HepG2 (cell line): ENCODE measurements around the gene GALNT18. TPM values are rescaled to one million over a fixed set of nuclear protein-coding genes. Genes with fewer than 3 reads are reported as not detected.

Experiments
- ATAC-seq: fragments of 200-7000 bp; cut with Tn5 transposase; 3 replicates; pipeline ENCODE4 v1.9.1; 2020; ENCODE audit warnings: mild to moderate bottlenecking, moderate library complexity
- BruUV-seq: library from RNA; stranded (reverse); fragments of 400-500 nt; replicated peaks from 2 replicates; lab custom pipeline; 2021; lab: Mats Ljungman, UMichigan
- CTCF ChIA-PET: fragments of 300-600 bp; formaldehyde crosslinking; extraction: SDS; loops from one replicate; lab custom pipeline; 2021; ENCODE audit warnings: low total read pairs, inconsistent platforms, low intra/inter-chr PET ratio; lab: Yijun Ruan, JAX
- POLR2A ChIA-PET: fragments of 350-600 bp; sonication (Branson Sonifier 250); formaldehyde crosslinking; loops from one replicate; lab custom pipeline; 2020; ENCODE audit warnings: antibody characterized with exemption, inconsistent platforms; lab: Yijun Ruan, JAX
- DNase-seq: peaks from one replicate; pipeline ENCODE4 v3.0.0-alpha.2; 2015; ENCODE audit warnings: low spot score
- FAIRE-seq: peaks from 3 replicates; lab custom pipeline; 2011; peaks lifted over from hg19 to GRCh38; lab: Jason Lieb, UNC
- H2AFZ ChIP-seq: one replicate; pipeline ENCODE4 v1.6.1; 2011; ENCODE audit warnings: low read length, inconsistent platforms
- H3K27ac ChIP-seq: fragments of 300-600 bp; 3 replicates; pipeline ENCODE4 v1.8.0; 2011; ENCODE audit warnings: mixed run types, mild to moderate bottlenecking, mixed read lengths, low read length, inconsistent platforms; ENCODE audit not compliant: insufficient read depth; ENCODE audit errors: extremely low read length
- H3K27me3 ChIP-seq, 2 experiments: fragments of 200-600 bp in 1 of 2; 2 replicates in 1 of 2; 3 replicates in 1 of 2; pipeline versions ENCODE4 v1.6.0 to v1.8.0; 2011; ENCODE audit warnings: low read length in 2 of 2, mild to moderate bottlenecking in 2 of 2, moderate library complexity in 2 of 2, inconsistent platforms in 1 of 2; ENCODE audit not compliant: insufficient read depth in 2 of 2, control insufficient read depth in 1 of 2
- H3K36me3 ChIP-seq, 2 experiments: fragments of 200-600 bp in 1 of 2; replicated peaks in 1 of 2; 2 replicates in 1 of 2; 3 replicates in 1 of 2; pipeline versions ENCODE4 v1.5.1 to v1.8.0; 2011; ENCODE audit warnings: low read length in 2 of 2, inconsistent platforms in 1 of 2; ENCODE audit not compliant: insufficient read depth in 2 of 2, control insufficient read depth in 1 of 2
- H3K4me1 ChIP-seq: 2 replicates; pipeline ENCODE4 v1.5.1; 2012; ENCODE audit warnings: low read length, inconsistent platforms; ENCODE audit not compliant: insufficient read depth
- H3K4me2 ChIP-seq: 2 replicates; pipeline ENCODE4 v1.6.0; 2011; ENCODE audit warnings: low read depth, low read length, inconsistent platforms
- H3K4me3 ChIP-seq, 3 experiments: fragments of 200-600 bp in 1 of 3; sonication (generic), shearing (Covaris generic) in 1 of 3; replicated peaks in 1 of 3; 2 replicates each; pipeline ENCODE4 v1.5.1; 2011 to 2016; ENCODE audit warnings: low read length in 3 of 3, inconsistent platforms in 2 of 3, low read depth in 2 of 3, mild to moderate bottlenecking in 2 of 3, control low read depth in 1 of 3, mixed read lengths in 1 of 3; ENCODE audit not compliant: insufficient read depth in 1 of 3
- H3K79me2 ChIP-seq: one replicate; pipeline ENCODE4 v1.6.1; 2011; ENCODE audit warnings: low read length, inconsistent platforms; ENCODE audit not compliant: insufficient read depth
- H3K9ac ChIP-seq: 2 replicates; pipeline ENCODE4 v1.6.0; 2011; ENCODE audit warnings: mild to moderate bottlenecking, low read depth, low read length, inconsistent platforms; ENCODE audit not compliant: insufficient read depth
- H3K9me3 ChIP-seq: 2 replicates; pipeline ENCODE4 v1.5.1; 2012; ENCODE audit warnings: mild to moderate bottlenecking, low read length
- H4K20me1 ChIP-seq: 2 replicates; pipeline ENCODE4 v1.6.0; 2011; ENCODE audit warnings: inconsistent platforms, mild to moderate bottlenecking, low read length, moderate library complexity; ENCODE audit not compliant: insufficient read depth
- GATAD2A ChIP-seq: IDR thresholded peaks from 2 replicates; pipeline ENCODE4 v1.6.1; 2016
- MED13 ChIP-seq: sonication (generic); formaldehyde crosslinking; IDR thresholded peaks from 2 replicates; pipeline ENCODE4 v1.5.0; 2020; ENCODE audit warnings: missing genetic modification reagents
- RAD21 ChIP-seq: fragments of 450-650 bp; formaldehyde crosslinking; IDR thresholded peaks from 2 replicates; pipeline ENCODE4 v1.5.0; 2020; ENCODE audit warnings: mild to moderate bottlenecking
- SP2 ChIP-seq: sonication (generic); formaldehyde crosslinking; IDR thresholded peaks from 2 replicates; pipeline ENCODE4 v1.5.1; 2020; ENCODE audit warnings: mild to moderate bottlenecking, missing genetic modification reagents
- SRSF1 ChIP-seq: fragments of 200-400 bp; formaldehyde crosslinking; optimal IDR thresholded peaks from 2 replicates; pipeline ENCODE3; 2017; ENCODE audit warnings: mild to moderate bottlenecking, low read depth, low read length, moderate library complexity
- XRCC5 ChIP-seq: fragments of 200-400 bp; formaldehyde crosslinking; optimal IDR thresholded peaks from 2 replicates; pipeline ENCODE3; 2017; ENCODE audit warnings: mild to moderate bottlenecking, low read length
- ZFP90 ChIP-seq: sonication (generic); formaldehyde crosslinking; IDR thresholded peaks from 2 replicates; pipeline ENCODE4 v1.8.0; 2022; ENCODE audit warnings: missing genetic modification reagents, mild to moderate bottlenecking, inconsistent platforms, borderline replicate concordance
- WGBS: methylation state at CpG from one replicate; pipeline ENCODE4 v1.1.6; 2017; ENCODE audit warnings: low lambda C conversion rate; 5-methylcytosine and 5-hydroxymethylcytosine counted together
- in situ Hi-C: cut with HindIII; loops from 2 replicates; pipeline ENCODE4 v1.10.0; 2017; ENCODE audit warnings: low pct_unique_long_range_greater_than_20kb; ENCODE audit not compliant: extremely low pct_ligation_motif_present
- intact Hi-C: fragments of 100-400 bp; cut with micrococcal nuclease; formaldehyde crosslinking; loops from one replicate; pipeline ENCODE4 v1.10.0; 2022; ENCODE audit not compliant: unreplicated experiment
- polyA plus RNA-seq, 8 experiments: library from polyadenylated mRNA; depleted of rRNA in 3 of 8; stranded (reverse) in 7 of 8; unstranded in 1 of 8; fragments of >200 nt; fragmentation: Illumina TruSeq in 4 of 8; extraction: Trizol in 4 of 8; gene quantifications; 2 replicates each; pipeline versions ENCODE4 v1.2.1 to v1.2.3, GENCODE V29; 2011 to 2016; ENCODE audit warnings: low read depth in 4 of 8, missing spikeins in 1 of 8, mixed read lengths in 1 of 8; ENCODE audit not compliant: insufficient read depth in 1 of 8
- total RNA-seq, 5 experiments: library from RNA; depleted of rRNA; stranded (reverse); fragments of >200 nt; fragmentation: Illumina TruSeq; extraction: Trizol; gene quantifications; 2 replicates each; pipeline ENCODE4 v1.2.3, GENCODE V29; 2016; ENCODE audit warnings: low read depth in 1 of 5
- TF ChIP-seq, protein P1 (sequence below): sonication (generic); formaldehyde crosslinking; IDR thresholded peaks from 2 replicates; pipeline ENCODE4 v1.5.1; 2020; ENCODE audit warnings: missing genetic modification reagents, mild to moderate bottlenecking, borderline replicate concordance
- TF ChIP-seq, protein P2 (sequence below): sonication (generic); formaldehyde crosslinking; IDR thresholded peaks from 2 replicates; pipeline ENCODE4 v1.4.0; 2020; ENCODE audit warnings: mild to moderate bottlenecking, missing genetic modification reagents
- TF ChIP-seq, protein P3 (sequence below): IDR thresholded peaks from 2 replicates; pipeline ENCODE4 v1.4.0; 2020; ENCODE audit warnings: mild to moderate bottlenecking, missing genetic modification reagents

Gene GALNT18
- total and polyA plus RNA-seq, 2 of the 13 experiments (the other 11 are each of a cell fraction or from before 2014, with no cell fraction given), result 0.11 TPM; not detected in 1

DNA sequence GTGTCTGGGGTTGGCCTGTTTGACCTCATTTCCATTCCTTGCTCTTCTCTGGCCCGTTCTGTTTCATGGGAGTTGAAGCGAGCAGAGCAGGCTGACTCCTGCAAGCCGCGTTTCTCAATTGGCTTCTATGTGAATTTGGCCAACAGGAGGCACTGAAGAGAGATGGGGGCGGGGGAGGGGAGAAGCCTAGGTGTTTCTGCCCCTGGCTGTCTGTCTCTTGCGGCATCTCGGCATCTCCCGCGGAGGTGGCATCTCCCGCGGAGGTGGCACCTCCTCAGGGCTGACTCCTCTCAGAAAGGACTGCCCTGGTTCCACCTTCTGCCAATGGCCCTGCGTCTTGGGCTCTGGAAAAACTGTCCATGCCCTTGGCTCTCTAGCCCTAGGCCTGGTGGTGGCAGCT, 143.1 kb downstream of the GALNT18 start:
- CTCF ChIA-PET, result no interaction called here
- Histone ChIP-seq H3K36me3 (no peaks in the 10 kb centered on the region), H3K4me2 (no peak overlapping the region), H3K27ac (no peak overlapping the region), H3K4me3 (no peak overlapping the region), H3K9ac (no peak overlapping the region), H2AFZ (no peak overlapping the region)
- no peak for ATAC-seq
- BruUV-seq, result no TSS peak
- no peak for FAIRE-seq
- TF ChIP-seq XRCC5, result no peak
- TF ChIP-seq, protein P1, sequence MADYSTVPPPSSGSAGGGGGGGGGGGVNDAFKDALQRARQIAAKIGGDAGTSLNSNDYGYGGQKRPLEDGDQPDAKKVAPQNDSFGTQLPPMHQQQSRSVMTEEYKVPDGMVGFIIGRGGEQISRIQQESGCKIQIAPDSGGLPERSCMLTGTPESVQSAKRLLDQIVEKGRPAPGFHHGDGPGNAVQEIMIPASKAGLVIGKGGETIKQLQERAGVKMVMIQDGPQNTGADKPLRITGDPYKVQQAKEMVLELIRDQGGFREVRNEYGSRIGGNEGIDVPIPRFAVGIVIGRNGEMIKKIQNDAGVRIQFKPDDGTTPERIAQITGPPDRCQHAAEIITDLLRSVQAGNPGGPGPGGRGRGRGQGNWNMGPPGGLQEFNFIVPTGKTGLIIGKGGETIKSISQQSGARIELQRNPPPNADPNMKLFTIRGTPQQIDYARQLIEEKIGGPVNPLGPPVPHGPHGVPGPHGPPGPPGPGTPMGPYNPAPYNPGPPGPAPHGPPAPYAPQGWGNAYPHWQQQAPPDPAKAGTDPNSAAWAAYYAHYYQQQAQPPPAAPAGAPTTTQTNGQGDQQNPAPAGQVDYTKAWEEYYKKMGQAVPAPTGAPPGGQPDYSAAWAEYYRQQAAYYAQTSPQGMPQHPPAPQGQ, result no peak
- TF ChIP-seq, all 625 proteins: peak for 0
- Histone ChIP-seq H3K79me2 (no peaks in the 10 kb centered on the region), H3K4me1 (no peaks in the 10 kb centered on the region), H4K20me1 (no peaks in the 10 kb centered on the region), H3K9me3 (no peaks in the 10 kb centered on the region), H3K27me3 (peaks cover 2 to 22% of the 10 kb centered on the region in 2 experiments; a peak in 4 of 5 replicates)
- in situ Hi-C loops (no loop called here), intact Hi-C loops (no loop called here)
- POLR2A ChIA-PET, result no interaction called here
- no peak for DNase-seq
- 39% methylated on average over 4 of the region's 12 CpGs for WGBS

DNA sequence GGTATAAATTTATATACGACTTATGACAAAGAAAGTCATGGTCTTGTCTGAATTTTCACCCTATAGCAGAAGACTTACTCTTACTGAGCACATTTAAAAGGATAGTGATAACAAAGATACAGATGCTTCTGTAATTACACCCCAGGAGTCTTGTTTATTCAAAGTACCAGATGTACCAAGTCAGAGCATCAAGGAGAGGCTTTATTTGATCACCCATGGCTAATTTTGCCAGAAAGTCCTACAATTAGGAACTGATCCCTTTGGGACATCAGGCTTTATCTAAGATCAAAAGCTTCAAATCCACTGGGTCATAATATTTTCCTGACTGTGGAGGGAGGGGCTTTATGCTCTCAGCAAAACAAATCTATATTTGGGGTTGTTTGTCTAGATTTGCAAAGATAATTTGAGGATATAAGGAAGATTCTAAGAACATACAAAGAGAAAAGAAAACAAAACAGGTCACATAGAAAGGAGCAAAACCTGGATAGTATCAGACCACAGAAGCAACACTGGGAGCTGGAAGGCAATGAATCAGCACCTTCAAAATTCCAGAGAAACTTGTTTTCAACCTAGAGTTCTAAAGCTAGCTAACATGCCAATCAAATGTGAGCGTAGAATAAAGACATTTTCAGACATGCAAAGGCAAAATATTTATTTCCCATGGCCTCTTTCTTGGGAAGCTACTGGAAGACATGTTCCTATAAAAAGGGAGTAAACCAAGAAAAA, 143.9 kb downstream of the GALNT18 start:
- Histone ChIP-seq H3K36me3 (no peaks in the 10 kb centered on the region), H3K27me3 (peaks cover 2 to 15% of the 10 kb centered on the region in 2 experiments; a peak in 4 of 5 replicates), H4K20me1 (no peaks in the 10 kb centered on the region), H2AFZ (no peak overlapping the region), H3K9ac (no peak overlapping the region), H3K79me2 (no peaks in the 10 kb centered on the region), H3K4me1 (no peaks in the 10 kb centered on the region), H3K4me2 (no peak overlapping the region), H3K27ac (no peak overlapping the region), H3K4me3 (no peak overlapping the region), H3K9me3 (no peaks in the 10 kb centered on the region)
- in situ Hi-C loops (no loop called here), intact Hi-C loops (no loop called here)
- DNase-seq (no peak), FAIRE-seq (no peak), ATAC-seq (no peak)
- BruUV-seq, result no TSS peak
- WGBS, result 0% methylated on average over 2 of the region's 2 CpGs
- ChIA-PET POLR2A (no interaction called here), CTCF (no interaction called here)
- TF ChIP-seq MED13, result no peak
- TF ChIP-seq RAD21 (CRISPR knock-in tag), result no peak
- TF ChIP-seq, protein P2, sequence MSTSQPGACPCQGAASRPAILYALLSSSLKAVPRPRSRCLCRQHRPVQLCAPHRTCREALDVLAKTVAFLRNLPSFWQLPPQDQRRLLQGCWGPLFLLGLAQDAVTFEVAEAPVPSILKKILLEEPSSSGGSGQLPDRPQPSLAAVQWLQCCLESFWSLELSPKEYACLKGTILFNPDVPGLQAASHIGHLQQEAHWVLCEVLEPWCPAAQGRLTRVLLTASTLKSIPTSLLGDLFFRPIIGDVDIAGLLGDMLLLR (CRISPR knock-in tag), result no peak
- no peak for TF ChIP-seq ZFP90
- TF ChIP-seq SP2, result no peak
- TF ChIP-seq, protein P3, sequence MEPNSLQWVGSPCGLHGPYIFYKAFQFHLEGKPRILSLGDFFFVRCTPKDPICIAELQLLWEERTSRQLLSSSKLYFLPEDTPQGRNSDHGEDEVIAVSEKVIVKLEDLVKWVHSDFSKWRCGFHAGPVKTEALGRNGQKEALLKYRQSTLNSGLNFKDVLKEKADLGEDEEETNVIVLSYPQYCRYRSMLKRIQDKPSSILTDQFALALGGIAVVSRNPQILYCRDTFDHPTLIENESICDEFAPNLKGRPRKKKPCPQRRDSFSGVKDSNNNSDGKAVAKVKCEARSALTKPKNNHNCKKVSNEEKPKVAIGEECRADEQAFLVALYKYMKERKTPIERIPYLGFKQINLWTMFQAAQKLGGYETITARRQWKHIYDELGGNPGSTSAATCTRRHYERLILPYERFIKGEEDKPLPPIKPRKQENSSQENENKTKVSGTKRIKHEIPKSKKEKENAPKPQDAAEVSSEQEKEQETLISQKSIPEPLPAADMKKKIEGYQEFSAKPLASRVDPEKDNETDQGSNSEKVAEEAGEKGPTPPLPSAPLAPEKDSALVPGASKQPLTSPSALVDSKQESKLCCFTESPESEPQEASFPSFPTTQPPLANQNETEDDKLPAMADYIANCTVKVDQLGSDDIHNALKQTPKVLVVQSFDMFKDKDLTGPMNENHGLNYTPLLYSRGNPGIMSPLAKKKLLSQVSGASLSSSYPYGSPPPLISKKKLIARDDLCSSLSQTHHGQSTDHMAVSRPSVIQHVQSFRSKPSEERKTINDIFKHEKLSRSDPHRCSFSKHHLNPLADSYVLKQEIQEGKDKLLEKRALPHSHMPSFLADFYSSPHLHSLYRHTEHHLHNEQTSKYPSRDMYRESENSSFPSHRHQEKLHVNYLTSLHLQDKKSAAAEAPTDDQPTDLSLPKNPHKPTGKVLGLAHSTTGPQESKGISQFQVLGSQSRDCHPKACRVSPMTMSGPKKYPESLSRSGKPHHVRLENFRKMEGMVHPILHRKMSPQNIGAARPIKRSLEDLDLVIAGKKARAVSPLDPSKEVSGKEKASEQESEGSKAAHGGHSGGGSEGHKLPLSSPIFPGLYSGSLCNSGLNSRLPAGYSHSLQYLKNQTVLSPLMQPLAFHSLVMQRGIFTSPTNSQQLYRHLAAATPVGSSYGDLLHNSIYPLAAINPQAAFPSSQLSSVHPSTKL, result no peak
- no peak for TF ChIP-seq SRSF1
- TF ChIP-seq GATAD2A, result no peak
